HEK293T (cell line): ENCODE data around the gene SSU72.

ENCODE experiments used
- BHLHE40 ChIP-seq: fragments of 450-650 bp; IDR thresholded peaks from 2 replicates; pipeline ENCODE4 v1.6.1; 2016; ENCODE audit warnings: mild to moderate bottlenecking, moderate library complexity, borderline replicate concordance
- FOXA1 ChIP-seq: fragments of 450-650 bp; IDR thresholded peaks from 2 replicates; pipeline ENCODE4 v1.6.1; 2016; ENCODE audit warnings: mild to moderate bottlenecking
- FOXK2 ChIP-seq: fragments of 450-650 bp; IDR thresholded peaks from 2 replicates; pipeline ENCODE4 v1.6.1; 2016; ENCODE audit warnings: mild to moderate bottlenecking
- HDGF ChIP-seq: fragments of 450-650 bp; IDR thresholded peaks from 2 replicates; pipeline ENCODE4 v1.6.1; 2017; ENCODE audit warnings: antibody characterized with exemption, borderline replicate concordance
- PKNOX1 ChIP-seq: fragments of 450-650 bp; IDR thresholded peaks from 2 replicates; pipeline ENCODE4 v1.6.1; 2016
- SUZ12 ChIP-seq: fragments of 450-650 bp; IDR thresholded peaks from 2 replicates; pipeline ENCODE4 v1.6.1; 2016; ENCODE audit warnings: mild to moderate bottlenecking

GRCh38 chr1:1598051-1598719 lies 23.5 kb upstream of the SSU72 start:
- no peak for TF ChIP-seq FOXK2
- TF ChIP-seq PKNOX1: no peak
- TF ChIP-seq SUZ12: no peak
- no peak for TF ChIP-seq BHLHE40
- no peak for TF ChIP-seq HDGF
- TF ChIP-seq FOXA1: no peak
